ENCODE data around the gene PTPRN2. TPM values are rescaled to one million over a fixed set of nuclear protein-coding genes. Genes with fewer than 3 reads are reported as not detected.

Gene PTPRN2
- total and polyA plus RNA-seq, 2 donors (not counting 3 experiments of a cell fraction or from before 2014, with no cell fraction given), result 0.62 to 0.88 TPM

DNA sequence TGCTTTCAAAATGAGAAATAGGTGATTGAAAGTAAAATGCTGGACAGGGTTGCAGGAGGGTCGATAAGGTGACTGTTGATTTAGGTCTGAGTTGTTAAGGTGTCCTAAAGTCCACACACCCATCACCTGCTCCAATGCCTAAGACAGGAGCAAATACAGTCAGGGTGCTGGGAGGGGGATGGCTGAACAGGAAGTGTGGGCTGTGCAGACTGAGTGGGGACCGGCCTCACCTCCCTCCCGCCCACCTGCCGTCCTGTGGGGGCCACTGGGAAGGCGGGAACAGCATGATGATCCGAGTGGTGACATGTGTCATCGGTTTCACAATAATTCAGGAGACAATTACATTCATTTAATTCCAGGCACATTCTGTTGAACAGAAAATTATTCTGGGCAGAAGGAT is 990.1 kb downstream of the PTPRN2 start:
- H3K9ac ChIP-seq (replicated peaks; ENCODE audit: extremely low read depth, insufficient read depth, low read length), result no peak overlapping the region
- no peaks in the 10 kb centered on the region for H3K4me1 ChIP-seq (ENCODE audit: control insufficient read depth, extremely low read depth, insufficient read depth, low read length)
- no peaks in the 10 kb centered on the region for H3K79me2 ChIP-seq (ENCODE audit: control insufficient read depth, insufficient read depth, low read length)
- no peaks in the 10 kb centered on the region for H4K20me1 ChIP-seq (replicated peaks; ENCODE audit: control insufficient read depth, extremely low read depth, insufficient read depth, low read length)
- intact Hi-C loops (cut with micrococcal nuclease) (no loop called here), dilution Hi-C loops (cut with MboI; ENCODE audit: extremely low pct_ligation_motif_present, low sequenced_read_pairs) (no loop called here)
- H2AFZ ChIP-seq (ENCODE audit: low read depth, low read length), result no peak overlapping the region
- H3K4me3 ChIP-seq (replicated peaks in 1 of 3; ENCODE audit: insufficient read depth in 1 of 3, low read depth in 1 of 3, low read length in 3 of 3), result no peak overlapping the region
- no peaks in the 10 kb centered on the region for H3K36me3 ChIP-seq (ENCODE audit: control insufficient read depth in 2 of 2, extremely low read depth in 1 of 2, insufficient read depth in 2 of 2, low read length in 2 of 2)
- DNase-seq (ENCODE audit: low read depth, low spot score) (no peak), FAIRE-seq (no peak)
- H3K27ac ChIP-seq (ENCODE audit: insufficient read depth, low read depth, low read length), result no peak overlapping the region
- BruUV-seq (replicated peaks), result no TSS peak
- TF ChIP-seq, protein P1, sequence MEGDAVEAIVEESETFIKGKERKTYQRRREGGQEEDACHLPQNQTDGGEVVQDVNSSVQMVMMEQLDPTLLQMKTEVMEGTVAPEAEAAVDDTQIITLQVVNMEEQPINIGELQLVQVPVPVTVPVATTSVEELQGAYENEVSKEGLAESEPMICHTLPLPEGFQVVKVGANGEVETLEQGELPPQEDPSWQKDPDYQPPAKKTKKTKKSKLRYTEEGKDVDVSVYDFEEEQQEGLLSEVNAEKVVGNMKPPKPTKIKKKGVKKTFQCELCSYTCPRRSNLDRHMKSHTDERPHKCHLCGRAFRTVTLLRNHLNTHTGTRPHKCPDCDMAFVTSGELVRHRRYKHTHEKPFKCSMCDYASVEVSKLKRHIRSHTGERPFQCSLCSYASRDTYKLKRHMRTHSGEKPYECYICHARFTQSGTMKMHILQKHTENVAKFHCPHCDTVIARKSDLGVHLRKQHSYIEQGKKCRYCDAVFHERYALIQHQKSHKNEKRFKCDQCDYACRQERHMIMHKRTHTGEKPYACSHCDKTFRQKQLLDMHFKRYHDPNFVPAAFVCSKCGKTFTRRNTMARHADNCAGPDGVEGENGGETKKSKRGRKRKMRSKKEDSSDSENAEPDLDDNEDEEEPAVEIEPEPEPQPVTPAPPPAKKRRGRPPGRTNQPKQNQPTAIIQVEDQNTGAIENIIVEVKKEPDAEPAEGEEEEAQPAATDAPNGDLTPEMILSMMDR (IDR thresholded peaks at IDR 0.05; ENCODE audit: extremely low read depth in 1 of 2, insufficient read depth in 1 of 2, low read depth in 1 of 2, low read length in 2 of 2), result no peak
- no peak for TF ChIP-seq JUN (IDR thresholded peaks at IDR 0.05; ENCODE audit: borderline replicate concordance, insufficient read depth, insufficient read length, low read depth)
- TF ChIP-seq POLR2A (IDR thresholded peaks at IDR 0.05; ENCODE audit: low read depth, low read length), result no peak
- TF ChIP-seq MAX (IDR thresholded peaks at IDR 0.05; ENCODE audit: insufficient read depth, insufficient read length), result no peak
- TF ChIP-seq MYC (IDR thresholded peaks at IDR 0.05; ENCODE audit: low read depth, low read length), result no peak
- TF ChIP-seq FOS (IDR thresholded peaks at IDR 0.05; ENCODE audit: borderline replicate concordance, insufficient read depth, low read length), result no peak
- TF ChIP-seq GATA2 (IDR thresholded peaks at IDR 0.05; ENCODE audit: insufficient read depth, insufficient read length, low read depth, low read length), result no peak
- TF ChIP-seq EZH2 (IDR thresholded peaks at IDR 0.05; ENCODE audit: borderline replicate concordance, low read depth, low read length, severe bottlenecking), result no peak
- no peak for TF ChIP-seq POLR2AphosphoS5 (IDR thresholded peaks at IDR 0.05; ENCODE audit: insufficient read depth, low read depth, low read length)
- no peak overlapping the region for H3K4me2 ChIP-seq (ENCODE audit: insufficient read depth, low read length)
- ChIA-PET POLR2A (no interaction called here), CTCF (no interaction called here)
- no peaks in the 10 kb centered on the region for H3K27me3 ChIP-seq (ENCODE audit: control insufficient read depth in 2 of 2, insufficient read depth in 2 of 2, low read length in 2 of 2)
- no peaks in the 10 kb centered on the region for H3K9me1 ChIP-seq (replicated peaks; ENCODE audit: control insufficient read depth, extremely low read depth, insufficient read depth, low read length)
- no peaks in the 10 kb centered on the region for H3K9me3 ChIP-seq (replicated peaks; ENCODE audit: control insufficient read depth, insufficient read depth, low read length)

All from endothelial cell of umbilical vein (primary cell).